ENCODE data around the gene NFYB.
A peak's percentile ranks its signal among the peaks of the same experiment; 100 is the strongest.
"Not testable (repeated sequence)": the region's sequence is repeated elsewhere in the genome, so short reads cannot be mapped to it uniquely, and the experiment has no call there.

NFYB gene

DNA sequence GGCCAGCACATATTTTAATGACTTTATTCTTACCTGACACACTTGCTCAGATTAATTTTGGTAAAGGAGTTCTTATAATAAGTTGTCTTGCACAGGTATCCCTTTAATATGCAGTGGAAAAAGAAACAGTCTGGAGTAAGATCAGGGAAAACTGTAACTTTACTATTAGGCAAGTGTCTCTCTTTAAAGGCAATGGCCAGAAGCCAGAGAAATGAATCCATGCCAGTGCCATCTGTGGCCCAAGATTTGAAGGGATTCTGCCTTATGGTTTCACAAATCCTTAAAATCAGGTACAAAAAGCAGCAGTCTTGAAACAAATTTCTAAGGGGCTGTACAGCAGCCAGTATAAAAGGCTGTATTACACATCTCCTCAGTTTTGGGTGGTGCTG lies 22.4 kb downstream of the NFYB start:
- no peak for DNase-seq (ENCODE audit: low read depth, low spot score)

DNA sequence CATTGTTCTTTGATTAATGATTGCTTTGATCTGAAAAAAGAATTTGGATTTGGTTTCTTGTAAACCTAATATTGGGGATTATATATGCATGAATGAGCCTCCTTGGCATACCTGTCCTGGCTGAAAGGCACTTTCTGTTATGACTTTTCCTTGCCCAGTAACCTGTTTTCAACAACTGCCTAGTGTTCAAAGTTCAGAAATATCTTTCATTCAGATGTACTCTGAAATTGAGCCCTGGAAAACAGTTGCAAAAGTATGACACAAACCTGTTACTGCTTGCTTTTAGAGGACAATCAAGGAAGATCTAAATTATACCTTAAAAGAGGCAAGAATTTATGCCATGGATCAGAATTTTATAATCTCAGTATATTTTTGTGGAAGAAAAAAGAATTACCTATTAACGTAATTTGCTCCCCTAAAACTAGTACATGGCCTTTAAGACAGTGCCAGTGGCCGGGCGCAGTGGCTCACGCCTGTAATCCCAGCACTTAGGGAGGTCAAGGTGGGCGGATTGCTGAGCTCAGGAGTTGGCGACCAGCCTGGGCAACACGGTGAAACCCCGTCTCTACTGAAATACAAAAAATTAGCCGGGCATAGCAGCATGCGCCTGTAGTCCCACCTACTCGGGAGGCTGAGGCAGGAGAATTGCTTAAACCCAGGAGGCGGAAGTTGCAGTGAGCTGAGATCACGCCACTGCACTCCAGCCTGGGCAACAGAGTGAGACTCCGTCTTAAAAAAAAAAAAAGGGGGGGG lies 23.0 kb downstream of the NFYB start:
- not testable (repeated sequence) for DNase-seq (ENCODE audit: low read depth, low spot score)

DNA sequence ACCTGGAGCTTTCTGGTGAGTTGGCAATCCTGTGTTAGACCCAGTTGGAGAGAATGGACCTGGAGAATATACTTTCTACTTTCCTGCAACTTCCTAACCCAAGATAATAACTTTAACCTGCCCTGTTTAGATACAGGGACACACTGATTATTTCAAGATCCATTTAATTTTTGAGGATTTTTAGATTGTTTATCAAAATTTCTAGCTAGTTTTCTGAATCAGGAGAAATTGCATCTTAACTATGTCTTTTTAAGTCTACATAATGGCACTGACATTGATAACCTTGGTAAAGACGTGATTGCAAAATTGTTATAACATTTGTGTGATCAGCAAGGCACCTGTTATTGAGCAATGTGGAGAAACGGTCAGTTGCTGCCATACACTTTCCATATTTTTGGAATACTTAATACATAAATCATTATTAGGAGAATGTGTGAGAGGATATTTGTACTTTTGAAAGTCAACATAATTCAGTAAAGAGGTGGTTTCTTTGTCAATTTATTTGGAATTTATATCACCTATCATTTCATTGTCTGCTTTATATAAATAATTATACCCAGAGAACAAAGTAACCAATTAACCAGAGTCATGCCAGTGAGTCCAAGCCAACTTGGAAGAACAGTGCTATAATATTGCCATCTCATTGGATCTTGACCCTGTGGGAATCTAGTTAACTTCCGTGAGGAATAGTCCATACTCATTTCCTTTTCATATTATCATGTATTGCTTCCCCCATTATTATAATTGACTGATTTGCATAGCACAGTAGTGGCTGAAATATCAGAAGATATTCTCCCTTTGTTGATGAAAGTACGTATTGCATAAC lies 28.4 kb downstream of the NFYB start:
- no peak for DNase-seq (ENCODE audit: low read depth, low spot score)

DNA sequence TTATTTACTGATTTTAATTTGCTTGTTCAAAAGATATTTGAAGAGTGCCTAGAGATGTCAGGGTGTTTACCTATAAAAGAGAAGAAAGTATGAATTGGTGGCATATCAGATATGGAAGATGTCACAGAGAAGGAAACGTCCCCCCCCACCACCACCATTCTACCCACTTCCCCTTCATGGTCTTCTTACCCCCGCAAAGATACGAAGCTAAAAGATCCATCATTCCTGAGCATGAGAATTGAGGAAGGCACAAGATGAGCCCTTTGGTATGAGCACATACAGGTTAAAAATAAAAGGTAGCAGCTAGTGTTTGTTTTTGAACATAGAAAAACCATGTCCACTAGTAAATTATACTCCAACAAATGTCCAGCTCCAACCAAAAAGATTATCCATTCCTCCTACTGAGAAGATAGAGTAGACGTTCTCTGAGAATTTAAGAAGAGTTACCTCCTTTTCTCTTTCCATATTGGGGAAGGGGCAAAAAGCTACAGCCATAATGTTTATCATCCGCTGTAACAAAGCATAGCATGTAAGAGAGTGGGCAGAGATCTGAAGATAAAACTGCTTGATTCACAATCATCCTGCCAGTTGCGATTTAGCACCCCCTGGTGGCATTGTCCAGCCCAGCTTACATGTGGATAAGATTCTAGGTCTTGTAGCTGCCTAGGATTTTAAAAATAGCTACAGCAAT lies 29.1 kb downstream of the NFYB start:
- peak; percentile 75 for DNase-seq (ENCODE audit: low read depth, low spot score)

DNA sequence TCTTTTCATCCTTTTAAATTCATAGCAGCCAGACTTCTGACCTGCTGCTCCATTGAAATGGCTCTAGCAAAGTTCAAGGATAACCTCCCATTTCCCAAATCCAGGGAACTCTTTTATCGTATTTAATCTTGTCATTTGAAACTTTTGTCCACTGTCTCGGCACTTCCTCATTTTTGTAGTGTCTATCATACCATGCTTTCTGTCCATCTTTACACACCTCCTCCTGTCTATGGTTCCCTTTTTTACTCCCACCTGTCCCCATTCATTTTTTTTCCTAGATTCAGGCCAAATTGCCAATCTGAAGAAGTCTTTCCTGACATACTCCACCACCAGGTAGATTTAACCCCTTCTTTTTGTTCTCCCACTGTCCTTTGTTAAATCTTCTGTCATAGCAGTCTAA lies 31.0 kb downstream of the NFYB start:
- DNase-seq (ENCODE audit: low read depth, low spot score) = no peak

DNA sequence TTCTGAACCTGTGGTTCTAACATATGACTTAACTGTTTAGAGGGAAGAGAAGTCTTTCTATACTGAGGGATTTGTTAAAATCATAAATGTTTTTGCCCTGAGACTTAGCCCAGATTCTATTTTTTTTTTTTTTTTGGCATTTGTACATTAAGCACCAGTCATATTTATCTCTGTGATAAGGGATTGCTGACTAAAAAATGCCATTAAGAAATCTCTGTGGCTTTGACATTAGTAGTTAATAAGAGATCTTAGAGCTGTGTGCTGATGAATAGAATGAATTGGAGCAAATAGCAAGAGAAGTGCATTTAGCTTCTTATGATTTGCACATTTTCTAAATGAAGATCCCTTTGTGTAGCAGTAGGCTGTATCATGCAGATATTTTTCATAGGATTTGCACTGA lies 32.5 kb downstream of the NFYB start:
- no peak for DNase-seq (ENCODE audit: low read depth, low spot score)

DNA sequence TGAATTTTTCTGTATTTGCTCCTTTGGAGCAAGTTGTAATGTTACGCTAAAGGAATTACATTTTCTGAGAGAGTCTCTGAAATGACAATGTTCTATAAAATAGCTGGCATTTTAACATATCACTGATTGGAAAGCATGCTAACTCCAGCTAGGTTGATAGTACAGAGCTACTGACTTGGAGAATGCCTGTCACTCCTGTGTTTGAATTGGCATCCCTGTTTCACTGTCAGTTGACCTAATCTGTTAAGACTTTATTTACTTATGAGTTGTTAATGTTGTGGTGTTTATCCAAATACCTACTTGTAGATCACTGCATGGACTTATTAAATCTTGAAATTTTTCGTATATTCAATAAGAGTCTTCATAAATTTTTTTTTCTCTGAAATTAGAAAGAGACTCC lies 40.1 kb downstream of the NFYB start:
- DNase-seq (ENCODE audit: low read depth, low spot score) = no peak

DNA sequence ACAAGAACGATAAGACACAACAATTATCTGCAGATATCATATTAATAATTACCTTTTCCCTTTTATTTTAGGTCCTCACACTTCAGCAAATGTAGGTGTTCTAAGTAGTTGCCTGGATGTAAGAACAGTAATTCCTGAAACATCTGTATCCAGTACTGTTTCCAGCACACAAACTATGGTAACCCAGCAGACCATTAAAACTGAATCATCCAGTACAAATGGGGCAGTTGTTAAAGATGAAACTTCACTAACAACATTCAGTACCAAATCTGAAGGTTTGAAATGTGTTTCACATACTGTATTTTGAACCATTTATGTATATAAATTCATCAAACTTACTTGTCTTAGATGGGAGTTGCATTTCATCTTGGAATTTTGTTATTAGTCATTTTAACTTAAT lies 42.7 kb downstream of the NFYB start:
- no peak for DNase-seq (ENCODE audit: low read depth, low spot score)

DNA sequence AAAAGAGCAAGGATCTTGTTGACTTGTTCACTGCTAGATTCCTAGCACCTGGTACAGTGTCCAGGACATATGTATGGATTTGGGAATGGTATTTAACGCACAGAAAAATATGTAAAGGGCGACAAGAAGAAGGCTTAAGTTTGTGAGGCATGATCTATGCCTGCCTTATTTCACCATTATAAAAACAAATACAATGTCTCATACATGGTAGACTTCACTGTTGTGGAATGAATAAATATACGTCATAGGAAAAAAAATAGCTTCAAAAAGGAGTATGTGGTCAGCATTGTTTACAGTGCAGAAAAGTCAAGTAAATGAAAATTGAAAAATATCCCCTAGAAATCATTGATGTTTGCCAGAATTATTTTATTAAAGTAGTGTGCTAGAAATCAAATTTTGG lies 43.7 kb downstream of the NFYB start:
- no peak for DNase-seq (ENCODE audit: low read depth, low spot score)

DNA sequence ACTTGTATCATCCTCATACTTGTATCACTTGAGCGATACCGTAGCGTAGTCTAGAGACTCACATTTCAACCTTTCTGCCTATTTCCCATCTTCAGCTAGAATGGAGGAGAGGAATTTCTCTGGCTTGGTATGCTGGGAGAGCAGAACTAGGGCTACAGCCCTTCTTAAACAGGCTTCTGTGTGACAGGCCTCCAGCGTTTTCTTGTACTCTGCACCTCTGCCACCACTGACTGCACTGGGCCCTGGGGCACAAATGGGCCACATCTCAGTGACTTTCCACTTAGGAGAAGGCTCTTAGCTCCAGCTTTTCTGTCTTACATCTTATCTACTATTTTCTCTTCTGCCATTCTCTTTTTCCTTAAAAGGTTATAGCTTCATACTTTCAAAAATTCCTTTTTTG lies 46.9 kb downstream of the NFYB start:
- DNase-seq (ENCODE audit: low read depth, low spot score) = no peak

DNA sequence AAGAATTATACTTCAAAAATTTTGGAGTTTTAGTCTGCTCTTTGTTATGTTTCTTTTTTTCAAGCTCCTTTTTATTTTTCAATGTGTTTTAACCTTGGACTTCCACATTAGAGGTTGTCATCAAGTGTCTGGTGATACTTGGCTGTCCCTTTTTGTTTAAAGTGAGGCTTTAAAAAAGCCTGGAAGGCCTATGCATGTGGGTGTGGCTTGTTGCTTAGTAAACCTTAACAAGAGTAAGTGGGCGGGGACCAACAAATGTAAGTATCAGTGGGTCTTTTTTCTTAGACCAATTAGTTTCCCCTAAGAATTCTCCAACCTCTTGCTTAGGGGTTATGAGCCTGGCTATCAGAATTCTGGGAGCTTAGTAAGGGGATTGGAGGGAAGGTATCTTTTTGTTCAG lies 47.3 kb downstream of the NFYB start:
- no peak for DNase-seq (ENCODE audit: low read depth, low spot score)

DNA sequence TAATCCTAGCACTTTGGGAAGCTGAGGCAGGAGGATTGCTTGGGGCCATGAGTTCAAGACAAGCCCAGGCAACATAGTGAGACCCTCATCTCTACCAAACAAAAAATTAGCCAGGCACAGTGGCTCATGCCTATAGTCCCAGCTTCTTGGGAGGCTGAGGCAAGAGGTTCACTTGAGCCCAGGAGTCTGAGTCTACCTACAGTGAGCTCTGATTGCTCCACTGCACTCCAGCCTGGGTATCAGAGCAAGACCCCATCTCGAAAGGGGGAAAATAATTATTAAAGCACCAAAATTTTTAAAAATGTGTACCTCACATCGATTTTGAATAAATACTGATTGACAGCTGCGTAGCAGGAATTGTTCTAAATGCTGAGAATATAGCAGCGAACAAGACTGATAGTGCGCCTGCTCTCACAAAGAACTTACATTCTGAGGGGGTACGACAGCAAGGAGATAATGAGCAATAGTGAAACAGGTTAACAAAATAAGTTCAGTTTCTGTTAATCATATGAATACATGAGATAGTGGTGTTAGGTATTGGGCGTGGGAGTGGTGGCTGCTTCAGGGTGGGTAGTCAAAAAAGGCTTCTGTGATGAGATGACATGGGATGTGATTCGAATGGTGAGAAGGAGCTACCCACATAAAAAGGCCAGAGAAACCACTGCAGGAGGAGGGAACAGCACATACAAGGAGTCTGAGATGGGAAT lies 54.1 kb downstream of the NFYB start:
- no peak for DNase-seq (ENCODE audit: low read depth, low spot score)

DNA sequence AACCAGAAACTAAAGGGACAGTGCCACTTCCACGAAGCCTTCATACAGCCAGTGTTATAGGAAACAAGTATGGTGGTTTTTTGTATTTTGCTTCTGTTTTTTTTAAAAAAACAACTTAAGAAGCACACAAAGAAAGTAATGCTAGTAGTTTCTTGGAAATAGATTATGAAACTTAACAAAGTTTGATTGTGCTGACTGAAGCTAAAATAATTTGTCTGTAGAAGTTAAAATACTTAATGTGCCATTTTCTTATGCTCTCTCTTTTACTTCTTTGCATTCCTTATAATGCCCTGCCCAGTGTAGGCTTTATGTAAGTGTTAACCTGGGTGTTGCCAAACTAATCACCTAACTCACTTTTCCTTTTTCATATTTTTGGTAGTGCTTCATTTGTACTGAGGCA lies 57.2 kb downstream of the NFYB start:
- no peak for DNase-seq (ENCODE audit: low read depth, low spot score)

DNA sequence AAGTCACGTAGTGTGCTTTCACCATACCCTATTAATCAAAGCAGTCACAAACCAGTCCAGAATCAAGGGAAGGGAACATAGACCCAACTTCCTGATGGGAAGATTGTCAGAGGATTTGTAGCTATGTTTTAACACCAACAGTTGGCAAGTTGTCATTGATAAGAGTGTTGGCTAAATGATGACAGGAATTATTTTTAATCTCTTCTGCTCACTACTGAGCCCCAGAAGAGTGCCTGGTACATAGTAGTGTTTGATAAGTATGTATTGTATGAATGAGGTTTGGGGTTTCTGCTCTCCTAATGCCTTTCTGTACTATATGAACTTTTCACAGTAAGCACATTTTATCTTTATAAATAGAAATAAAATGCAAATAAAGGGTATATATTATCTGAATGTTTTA lies 59.0 kb downstream of the NFYB start:
- DNase-seq (ENCODE audit: low read depth, low spot score) = no peak

DNA sequence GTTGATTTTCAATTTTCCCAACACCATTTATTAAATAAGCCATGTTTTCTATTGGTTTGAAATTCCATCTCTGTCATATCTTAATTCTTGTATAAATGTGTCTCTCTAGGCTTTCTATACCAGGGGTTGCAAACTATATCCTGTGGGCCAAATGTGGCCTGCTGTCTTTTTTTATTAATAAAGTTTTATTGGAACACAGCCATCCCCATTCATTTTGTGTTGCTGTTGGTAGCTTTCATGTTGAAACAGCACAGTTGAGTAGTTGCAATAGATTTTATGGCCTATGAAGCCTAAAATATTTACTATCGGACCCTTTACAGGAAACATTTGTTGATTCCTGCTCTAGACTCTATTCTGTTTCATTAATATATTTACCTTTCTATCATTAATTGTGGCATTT lies 64.3 kb downstream of the NFYB start:
- no peak for DNase-seq (ENCODE audit: low read depth, low spot score)

DNA sequence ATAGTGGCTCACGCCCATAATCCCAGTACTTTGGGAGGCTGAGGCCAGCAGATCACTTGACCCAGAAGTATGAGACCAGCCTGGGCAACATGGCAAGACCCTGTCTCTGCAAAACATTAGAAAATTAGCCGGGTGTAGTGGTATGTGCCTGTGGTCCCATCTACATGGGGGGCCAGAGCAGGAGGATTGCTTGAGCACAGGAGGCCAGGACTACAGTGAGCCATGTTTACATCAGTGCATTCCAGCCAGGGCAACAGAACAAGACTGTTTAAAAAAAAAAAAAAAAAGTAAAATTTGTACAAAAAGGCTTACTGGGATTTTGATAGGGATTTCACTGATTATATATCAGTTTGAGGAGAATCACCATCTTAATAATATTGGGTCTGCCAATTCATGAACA lies 65.9 kb downstream of the NFYB start:
- DNase-seq (ENCODE audit: low read depth, low spot score) = no peak
